ENCODE data around the gene NXT2. TPM values are rescaled to one million over a fixed set of nuclear protein-coding genes. Genes with fewer than 3 reads are reported as not detected.

Gene NXT2
- polyA plus RNA-seq, 10 donors: 6.2 to 9.8 (median 7.7) TPM

Other genes with a start within 250 kb of the NXT2 start
- gene GUCY2F, start 54.8 kb upstream of the NXT2 start, polyA plus RNA-seq (ENCODE audit: insufficient read length in 10 of 10): not detected
- 100 to 1,000 TPM in 1 of 10 donors, 10 to 100 TPM in 9; 35.1 to 104 (median 55.3) TPM for gene KCNE5, start 88.3 kb downstream of the NXT2 start, polyA plus RNA-seq (ENCODE audit: insufficient read length in 10 of 10)
- 10 to 100 TPM; 14.4 to 27.7 (median 19.0) TPM for gene ACSL4, start 196.4 kb downstream of the NXT2 start, polyA plus RNA-seq (ENCODE audit: insufficient read length in 10 of 10)

Data from muscle of back (tissue), 10 donors.